AG10803 (cell line): Measurements from ENCODE around the gene TMEM45A.
A peak's percentile ranks its signal among the peaks of the same experiment; 100 is the strongest.

Experiments
- DNase-seq: peaks from one replicate; pipeline ENCODE4 v3.0.0; 2010; ENCODE audit warnings: low read depth
- H3K4me3 ChIP-seq: 2 replicates; pipeline ENCODE4 v1.5.1; 2011; ENCODE audit warnings: mild to moderate bottlenecking, low read length, control low read depth
- TF ChIP-seq, protein P1 (sequence below): conservative IDR thresholded peaks from 2 replicates; pipeline ENCODE4 v1.5.1; 2011; ENCODE audit warnings: mild to moderate bottlenecking, low read length, control low read depth, inconsistent platforms

The TMEM45A gene

DNA sequence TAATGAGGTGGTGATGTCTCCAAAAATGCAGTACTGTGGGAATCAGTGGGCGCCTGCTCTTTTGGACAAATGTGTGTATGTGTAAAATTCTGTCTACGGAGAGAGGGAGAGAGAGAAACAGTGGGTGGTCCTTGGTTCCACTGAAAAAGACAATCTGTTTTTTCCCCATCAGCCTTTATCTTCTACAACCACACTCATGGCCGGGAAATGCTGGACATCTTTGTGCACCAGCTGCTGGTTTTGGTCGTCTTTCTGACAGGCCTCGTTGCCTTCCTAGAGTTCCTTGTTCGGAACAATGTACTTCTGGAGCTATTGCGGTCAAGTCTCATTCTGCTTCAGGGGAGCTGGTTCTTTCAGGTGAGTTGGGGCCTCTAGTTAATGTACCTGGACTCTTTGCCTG lies 65.8 kb downstream of the TMEM45A start:
- TF ChIP-seq, protein P1, sequence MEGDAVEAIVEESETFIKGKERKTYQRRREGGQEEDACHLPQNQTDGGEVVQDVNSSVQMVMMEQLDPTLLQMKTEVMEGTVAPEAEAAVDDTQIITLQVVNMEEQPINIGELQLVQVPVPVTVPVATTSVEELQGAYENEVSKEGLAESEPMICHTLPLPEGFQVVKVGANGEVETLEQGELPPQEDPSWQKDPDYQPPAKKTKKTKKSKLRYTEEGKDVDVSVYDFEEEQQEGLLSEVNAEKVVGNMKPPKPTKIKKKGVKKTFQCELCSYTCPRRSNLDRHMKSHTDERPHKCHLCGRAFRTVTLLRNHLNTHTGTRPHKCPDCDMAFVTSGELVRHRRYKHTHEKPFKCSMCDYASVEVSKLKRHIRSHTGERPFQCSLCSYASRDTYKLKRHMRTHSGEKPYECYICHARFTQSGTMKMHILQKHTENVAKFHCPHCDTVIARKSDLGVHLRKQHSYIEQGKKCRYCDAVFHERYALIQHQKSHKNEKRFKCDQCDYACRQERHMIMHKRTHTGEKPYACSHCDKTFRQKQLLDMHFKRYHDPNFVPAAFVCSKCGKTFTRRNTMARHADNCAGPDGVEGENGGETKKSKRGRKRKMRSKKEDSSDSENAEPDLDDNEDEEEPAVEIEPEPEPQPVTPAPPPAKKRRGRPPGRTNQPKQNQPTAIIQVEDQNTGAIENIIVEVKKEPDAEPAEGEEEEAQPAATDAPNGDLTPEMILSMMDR: no peak
- H3K4me3 ChIP-seq: no peak overlapping the region
- DNase-seq: no peak

DNA sequence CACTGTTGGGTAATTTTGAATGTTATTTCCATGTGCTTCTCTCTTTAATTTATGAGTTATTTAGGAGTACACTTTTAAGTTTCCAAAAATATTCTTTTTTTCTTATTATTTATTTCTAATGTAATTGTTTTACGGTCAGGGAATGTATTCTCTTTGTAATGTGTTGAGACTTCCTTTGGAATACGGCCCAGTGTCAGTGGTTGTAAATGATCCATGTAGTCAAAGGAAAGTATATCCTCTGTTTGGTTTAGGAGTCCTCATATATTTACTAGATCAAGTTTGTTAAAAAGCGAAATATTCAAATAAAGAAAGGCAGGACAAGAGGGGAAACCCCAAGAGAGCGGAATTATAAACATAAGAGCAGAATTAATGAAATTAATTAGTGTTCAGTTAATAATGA lies 68.0 kb downstream of the TMEM45A start:
- TF ChIP-seq, protein P1: no peak
- H3K4me3 ChIP-seq: no peak overlapping the region
- DNase-seq: no peak

DNA sequence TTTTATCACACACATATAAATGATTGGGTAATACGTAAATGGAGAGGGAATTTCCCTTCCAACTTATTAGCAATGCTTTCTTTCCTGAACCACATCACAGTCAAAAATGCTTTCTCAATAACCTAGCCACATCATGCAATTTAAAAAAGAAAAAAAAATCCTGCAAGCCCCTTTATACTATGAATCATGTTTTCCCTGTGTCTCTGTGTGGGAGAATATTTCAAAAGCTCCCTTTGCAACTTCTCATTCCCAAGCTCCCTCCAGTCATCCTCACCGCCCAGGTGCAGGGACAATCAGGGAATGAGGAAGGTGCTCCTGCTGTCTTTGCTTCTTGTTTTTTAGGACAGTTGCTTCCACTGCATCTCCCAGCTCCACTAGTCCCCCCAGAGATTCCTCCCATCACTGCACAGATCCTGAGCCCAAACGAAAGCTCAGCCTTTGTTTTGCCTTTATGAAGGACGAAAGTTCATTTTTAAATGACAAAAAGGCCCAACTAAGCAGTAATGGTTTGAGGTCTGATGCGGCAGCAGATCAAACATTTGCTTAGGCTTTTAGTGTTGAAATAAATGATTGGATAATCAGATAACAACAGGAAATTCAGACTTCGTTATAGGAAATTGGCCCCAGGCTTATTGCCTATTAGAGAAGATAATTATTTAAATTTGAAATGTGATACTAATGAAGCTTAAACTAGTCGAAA lies 69.2 kb downstream of the TMEM45A start:
- no peak overlapping the region for H3K4me3 ChIP-seq
- DNase-seq: peak; percentile 87
- TF ChIP-seq, protein P1: no peak

DNA sequence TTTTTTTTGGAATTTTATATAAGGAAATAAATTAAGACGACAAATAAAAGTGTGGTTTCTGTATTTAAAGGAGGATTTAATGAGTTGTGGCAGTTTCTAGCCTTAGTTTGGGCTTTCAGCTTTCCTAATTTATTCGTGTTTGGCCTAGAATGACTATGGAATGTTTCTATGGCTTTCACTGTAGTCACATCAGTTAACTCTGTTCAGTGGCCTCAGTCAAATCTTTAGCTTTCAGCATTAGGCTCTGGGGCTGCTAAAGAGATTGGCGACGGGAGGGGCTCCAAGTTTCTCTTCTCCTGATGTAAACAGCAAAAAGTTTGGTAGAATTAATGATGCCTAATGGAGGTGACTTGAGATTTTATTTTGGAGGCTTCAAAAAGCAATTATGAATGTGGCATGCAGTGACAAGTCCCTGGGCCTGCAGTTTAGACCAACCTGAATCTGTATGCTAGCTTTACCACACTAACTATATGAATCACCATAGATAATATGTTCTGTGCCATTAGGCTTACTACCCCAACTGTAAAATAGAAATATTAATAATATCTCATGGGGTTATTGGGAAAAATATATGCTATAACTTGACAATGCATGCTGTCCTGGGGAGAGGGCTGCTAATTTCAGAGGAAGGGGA lies 69.9 kb downstream of the TMEM45A start:
- no peak overlapping the region for H3K4me3 ChIP-seq
- DNase-seq: peak; percentile 50
- TF ChIP-seq, protein P1: no peak

DNA sequence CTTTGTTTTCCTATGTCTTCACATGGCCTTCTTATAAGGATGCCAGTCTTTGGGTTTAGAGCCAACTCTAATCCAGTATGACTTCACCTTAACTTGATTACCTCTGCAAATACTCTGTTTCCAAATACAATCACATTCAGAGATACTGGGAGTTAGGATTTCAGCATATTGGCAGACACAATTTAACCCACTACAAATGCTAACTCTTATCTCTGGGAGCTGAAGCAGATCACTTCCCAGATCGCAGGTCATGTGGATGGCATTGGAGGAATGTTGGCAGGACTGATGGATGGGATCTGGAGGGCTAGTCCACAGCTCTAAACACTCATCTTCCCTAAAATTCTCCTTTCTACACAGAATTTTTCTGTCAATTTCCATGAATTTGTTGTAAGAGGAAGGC lies 70.8 kb downstream of the TMEM45A start:
- no peak for DNase-seq
- TF ChIP-seq, protein P1: no peak
- H3K4me3 ChIP-seq: no peak overlapping the region

DNA sequence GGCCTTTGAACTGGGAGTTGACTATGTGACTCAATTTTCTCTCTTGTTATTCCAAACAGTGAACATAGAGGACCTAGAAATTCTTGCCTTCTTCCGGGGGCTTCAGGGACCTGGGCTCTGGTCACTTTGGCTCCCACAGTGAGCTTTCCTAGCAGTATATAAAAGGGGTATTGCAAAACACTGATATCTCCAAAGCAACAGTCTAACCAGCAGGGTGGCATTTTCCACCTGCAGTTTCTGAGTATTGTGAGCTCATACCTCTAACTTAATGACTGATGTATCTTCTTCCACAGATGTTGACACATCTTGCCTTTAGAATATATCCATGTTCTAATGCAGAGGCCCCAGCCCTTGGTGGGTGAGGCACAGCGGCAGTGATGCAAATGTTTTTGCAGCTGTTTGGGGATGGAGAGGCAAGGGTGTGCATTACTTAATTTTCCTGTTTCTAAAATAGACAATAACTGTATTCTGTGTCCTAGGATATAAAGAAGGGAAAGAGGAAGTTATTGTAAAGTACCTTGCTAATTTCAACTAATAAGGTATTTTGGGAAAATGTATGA lies 71.3 kb downstream of the TMEM45A start:
- no peak overlapping the region for H3K4me3 ChIP-seq
- TF ChIP-seq, protein P1: no peak
- DNase-seq: no peak

DNA sequence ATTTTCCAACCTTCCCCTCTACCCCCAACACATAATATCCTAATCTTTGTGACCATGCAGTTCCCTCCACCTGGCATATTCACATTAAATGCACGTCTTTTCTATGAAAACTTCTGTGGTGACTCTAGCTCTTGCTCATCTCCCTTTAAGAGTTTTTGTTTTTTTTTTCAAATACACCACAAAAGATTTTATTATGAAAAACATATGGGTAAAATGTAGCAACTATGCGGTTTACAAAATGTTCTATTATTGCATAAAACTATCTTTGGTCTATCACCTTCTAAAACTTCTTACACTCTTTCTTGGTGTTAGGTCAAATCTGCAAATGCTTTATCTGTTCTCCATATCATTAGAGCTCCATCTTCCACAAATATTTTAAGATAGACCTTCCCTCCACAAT lies 78.4 kb downstream of the TMEM45A start:
- H3K4me3 ChIP-seq: no peak overlapping the region
- TF ChIP-seq, protein P1: no peak
- peak; percentile 61 for DNase-seq
